SK-N-MC (cell line): Measurements from ENCODE around the gene NR2F1-AS1.
A peak's percentile ranks its signal among the peaks of the same experiment; 100 is the strongest.
"Not testable (repeated sequence)": the region's sequence is repeated elsewhere in the genome, so short reads cannot be mapped to it uniquely, and the experiment has no call there.

Source experiments
- DNase-seq: peaks from one replicate; pipeline ENCODE4 v3.0.0-alpha.2; 2011; ENCODE audit warnings: low read depth, low spot score
- H3K27ac ChIP-seq: fragments of 200-600 bp; sonication (generic); 2 replicates; pipeline ENCODE4 v1.5.1; 2016; ENCODE audit warnings: mixed run types
- H3K36me3 ChIP-seq: fragments of 200-600 bp; sonication (generic); 2 replicates; pipeline ENCODE4 v1.6.1; 2017; ENCODE audit warnings: antibody characterized with exemption, low read length, mixed read lengths; ENCODE audit not compliant: insufficient read depth
- H3K4me3 ChIP-seq: fragments of 200-600 bp; sonication (generic); 2 replicates; pipeline ENCODE4 v1.5.1; 2016
- H3K9ac ChIP-seq: fragments of 200-600 bp; sonication (generic); 2 replicates; pipeline ENCODE4 v1.8.0; 2017; ENCODE audit warnings: mixed run types, mixed read lengths; ENCODE audit not compliant: insufficient read length
- H3K9me3 ChIP-seq: fragments of 200-600 bp; sonication (generic); 2 replicates; pipeline ENCODE4 v1.6.1; 2017; ENCODE audit warnings: low read depth, mild to moderate bottlenecking, antibody characterized with exemption, low read length, moderate library complexity, mixed read lengths
- EZH2 ChIP-seq: fragments of 200-600 bp; sonication (generic); IDR thresholded peaks from one replicate; pipeline ENCODE4 v1.6.1; 2017; ENCODE audit warnings: antibody characterized with exemption
- FOXP2 ChIP-seq: optimal IDR thresholded peaks from 2 replicates; pipeline ENCODE3; 2011; ENCODE audit warnings: mild to moderate bottlenecking, moderate library complexity; ENCODE audit not compliant: insufficient read depth; ENCODE audit errors: extremely low read length, control extremely low read depth
- POLR2AphosphoS5 ChIP-seq: IDR thresholded peaks from 2 replicates; pipeline ENCODE4 v1.6.1; 2012; ENCODE audit warnings: mild to moderate bottlenecking, low read depth, low read length, borderline replicate concordance

Gene NR2F1-AS1

DNA sequence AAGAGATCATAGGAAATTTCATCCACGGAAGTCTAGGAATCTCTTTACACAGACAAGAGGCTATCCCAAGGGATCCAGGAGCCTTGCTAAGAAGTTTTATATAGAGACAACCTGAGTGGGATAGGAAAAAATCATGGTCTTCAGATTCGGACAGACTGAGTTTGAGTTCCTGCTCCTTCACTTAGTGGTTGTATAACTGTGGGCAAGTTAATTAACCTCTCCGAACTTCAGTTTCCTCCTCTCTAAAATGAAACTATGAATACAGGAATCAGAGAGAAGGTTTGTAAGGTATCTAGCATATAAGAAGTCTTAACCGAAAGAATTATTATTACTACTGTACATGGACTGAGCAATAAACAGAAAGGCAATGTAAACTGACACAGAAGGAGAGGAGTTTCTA lies 35.1 kb downstream of the NR2F1-AS1 start:
- no peak overlapping the region for H3K9ac ChIP-seq
- H3K4me3 ChIP-seq: no peak overlapping the region
- TF ChIP-seq POLR2AphosphoS5 (no peak), FOXP2 (no peak)
- no peak overlapping the region for H3K27ac ChIP-seq
- H3K9me3 ChIP-seq: no peaks in the 10 kb centered on the region
- DNase-seq: no peak
- H3K36me3 ChIP-seq: no peaks in the 10 kb centered on the region

DNA sequence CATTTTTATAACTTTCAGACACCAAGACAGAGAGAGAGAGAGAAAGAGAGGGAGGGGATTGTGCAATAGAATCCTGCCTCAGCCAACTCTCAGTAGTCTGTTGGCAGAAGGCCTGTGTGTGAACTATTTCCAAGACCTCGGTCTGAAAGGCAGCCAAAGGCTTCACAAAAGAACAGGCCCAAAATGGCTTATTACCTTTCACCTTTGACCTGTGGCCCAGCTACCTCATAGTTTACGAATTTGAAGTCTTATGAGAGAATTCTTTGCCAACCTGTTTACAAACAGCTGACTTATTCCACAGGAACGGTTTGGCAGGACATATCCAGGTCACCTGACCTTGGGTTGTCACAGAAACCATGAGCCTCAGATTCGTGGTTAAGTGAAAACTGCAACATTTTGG lies 48.6 kb downstream of the NR2F1-AS1 start:
- Histone ChIP-seq H3K9me3 (no peaks in the 10 kb centered on the region), H3K36me3 (no peaks in the 10 kb centered on the region), H3K9ac (no peak overlapping the region), H3K4me3 (no peak overlapping the region), H3K27ac (peak overlapping the region; percentile 4; the same call in 1 of the 2 replicates)
- DNase-seq: peak; percentile 12
- TF ChIP-seq FOXP2: no peak
- TF ChIP-seq EZH2: no peak
- no peak for TF ChIP-seq POLR2AphosphoS5

DNA sequence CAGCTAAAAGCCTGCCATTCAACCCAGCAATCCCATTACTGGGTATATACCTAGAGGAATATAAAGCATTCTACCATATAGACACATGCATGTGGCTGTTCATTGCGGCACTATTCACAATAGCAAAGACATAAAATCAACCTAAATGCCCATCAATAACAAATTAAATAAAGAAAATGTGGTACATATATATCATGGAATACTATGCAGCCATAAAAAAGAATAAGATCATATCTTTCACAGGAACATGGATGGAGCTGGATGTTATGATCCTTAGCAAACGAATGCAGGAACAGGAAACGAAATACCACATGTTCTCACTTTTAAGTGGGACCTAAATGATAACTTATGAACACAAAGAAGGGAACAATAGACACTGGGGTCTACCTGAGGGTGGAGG lies 59.2 kb downstream of the NR2F1-AS1 start:
- H3K27ac ChIP-seq, H3K9me3 ChIP-seq: not testable (repeated sequence)

DNA sequence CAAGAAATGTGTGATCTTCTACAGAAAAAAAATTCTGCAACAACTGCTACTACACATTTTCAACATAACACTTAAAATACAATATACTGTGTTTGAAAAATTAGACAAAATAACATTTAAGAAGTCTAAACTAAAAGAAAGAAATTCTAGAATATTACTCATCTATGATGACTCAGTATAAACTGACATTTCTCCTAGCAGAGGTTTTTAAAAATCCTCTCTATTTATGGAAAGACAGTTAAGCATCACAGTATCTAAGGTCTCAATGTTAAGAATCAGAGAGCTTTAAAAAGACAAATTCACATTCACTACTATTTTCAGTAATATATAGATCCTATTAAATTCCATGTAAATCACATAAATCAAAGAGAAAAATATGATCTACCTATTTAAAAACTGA lies 61.3 kb downstream of the NR2F1-AS1 start:
- Histone ChIP-seq H3K9ac (no peak overlapping the region), H3K36me3 (no peaks in the 10 kb centered on the region; the same call in 1 of the 2 replicates), H3K9me3 (no peaks in the 10 kb centered on the region), H3K4me3 (no peak overlapping the region), H3K27ac (no peak overlapping the region)
- DNase-seq: no peak
- no peak for TF ChIP-seq EZH2

More for the DNA sequence above, 59.2 kb downstream of the NR2F1-AS1 start:
- H3K9ac ChIP-seq, DNase-seq, H3K4me3 ChIP-seq, H3K36me3 ChIP-seq: not testable (repeated sequence)

DNA sequence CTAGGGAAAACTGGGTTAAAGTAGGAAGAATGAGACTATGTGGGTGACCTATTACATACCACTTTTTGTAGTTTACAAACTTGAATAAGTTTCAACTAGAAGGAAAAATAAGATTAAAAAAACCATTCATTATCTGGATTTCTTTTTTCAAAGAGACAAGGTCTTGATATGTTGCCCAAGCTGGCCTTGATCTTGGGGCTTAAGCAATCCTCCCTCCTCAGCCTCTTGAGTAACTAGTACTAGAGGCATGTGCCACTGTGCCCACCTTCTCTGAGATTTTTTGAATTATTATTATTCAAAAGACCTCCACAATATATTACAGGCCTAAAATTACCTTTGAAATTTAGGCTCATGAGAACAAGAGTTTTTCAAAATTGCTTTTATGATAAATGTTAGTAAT lies 63.2 kb downstream of the NR2F1-AS1 start:
- Histone ChIP-seq H3K36me3 (no peaks in the 10 kb centered on the region; the same call in 1 of the 2 replicates), H3K4me3 (no peak overlapping the region), H3K9ac (no peak overlapping the region), H3K9me3 (no peaks in the 10 kb centered on the region), H3K27ac (no peak overlapping the region)
- no peak for TF ChIP-seq FOXP2
- no peak for TF ChIP-seq EZH2
- TF ChIP-seq POLR2AphosphoS5: no peak
- DNase-seq: no peak

DNA sequence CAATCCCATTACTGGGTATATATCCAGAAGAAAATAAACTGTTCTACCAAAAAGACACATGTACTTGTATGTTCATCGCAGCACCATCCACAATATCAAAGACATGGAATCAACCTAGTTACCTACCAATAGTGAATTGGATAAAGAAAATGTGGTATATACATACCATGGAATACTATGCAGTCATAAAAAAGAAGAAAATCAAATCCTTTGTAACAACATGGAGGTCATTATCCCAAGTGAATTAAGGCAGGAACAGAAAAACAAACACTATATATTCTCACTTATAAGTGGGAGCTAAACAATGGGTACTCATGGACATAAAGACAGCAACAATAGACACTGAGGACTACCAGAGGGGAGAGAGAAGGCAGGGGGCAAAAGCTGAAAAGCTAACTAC lies 67.7 kb downstream of the NR2F1-AS1 start:
- no peak overlapping the region for H3K4me3 ChIP-seq
- no peak overlapping the region for H3K27ac ChIP-seq
- no peak for TF ChIP-seq EZH2
- no peak for TF ChIP-seq POLR2AphosphoS5
- TF ChIP-seq FOXP2: no peak
- no peak overlapping the region for H3K9ac ChIP-seq
- no peaks in the 10 kb centered on the region for H3K9me3 ChIP-seq
- no peaks in the 10 kb centered on the region for H3K36me3 ChIP-seq
- DNase-seq: no peak

DNA sequence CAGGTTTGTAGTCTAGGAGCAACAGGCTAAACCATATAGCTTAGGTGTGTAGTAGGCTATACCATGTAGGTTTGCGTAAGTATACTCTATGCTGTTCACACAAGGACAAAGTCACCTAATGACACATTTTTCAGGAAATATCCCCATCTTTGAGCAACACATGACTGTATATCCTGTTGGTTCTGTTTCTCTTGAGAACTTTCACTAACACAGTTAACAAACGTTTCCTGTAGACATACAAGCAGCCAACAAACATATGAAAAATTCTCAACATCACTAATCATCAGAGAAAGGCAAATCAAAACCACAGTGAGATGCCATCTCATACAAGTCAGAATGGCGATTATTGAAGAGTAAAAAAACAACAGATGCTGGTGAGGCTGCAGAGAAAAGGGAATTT lies 68.2 kb downstream of the NR2F1-AS1 start:
- TF ChIP-seq EZH2: no peak
- no peak for TF ChIP-seq FOXP2
- TF ChIP-seq POLR2AphosphoS5: no peak
- no peak for DNase-seq
- Histone ChIP-seq H3K9ac (no peak overlapping the region), H3K9me3 (no peaks in the 10 kb centered on the region), H3K4me3 (no peak overlapping the region), H3K27ac (no peak overlapping the region), H3K36me3 (no peaks in the 10 kb centered on the region)

DNA sequence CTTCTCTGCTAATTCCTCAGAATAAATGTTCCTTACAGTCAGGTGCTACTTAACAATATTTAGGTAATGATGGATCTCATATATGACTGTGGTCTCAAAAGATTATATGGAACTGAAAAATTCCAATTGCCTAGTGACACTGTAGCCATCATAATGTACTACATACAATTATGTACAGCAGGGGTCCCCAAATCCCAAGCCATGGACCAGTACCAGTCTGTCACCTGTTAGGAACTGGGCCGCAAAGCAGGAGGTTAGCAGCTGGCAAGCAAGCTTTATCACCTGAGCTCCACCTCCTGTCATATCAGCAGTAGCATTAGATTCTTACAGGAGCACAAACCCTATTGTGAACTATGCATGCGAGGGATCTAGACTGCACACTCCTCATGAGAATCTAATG lies 69.6 kb downstream of the NR2F1-AS1 start:
- no peaks in the 10 kb centered on the region for H3K9me3 ChIP-seq
- no peak overlapping the region for H3K27ac ChIP-seq
- H3K9ac ChIP-seq: no peak overlapping the region
- no peaks in the 10 kb centered on the region for H3K36me3 ChIP-seq
- H3K4me3 ChIP-seq: no peak overlapping the region
- TF ChIP-seq EZH2 (no peak), FOXP2 (no peak), POLR2AphosphoS5 (no peak)
- no peak for DNase-seq

DNA sequence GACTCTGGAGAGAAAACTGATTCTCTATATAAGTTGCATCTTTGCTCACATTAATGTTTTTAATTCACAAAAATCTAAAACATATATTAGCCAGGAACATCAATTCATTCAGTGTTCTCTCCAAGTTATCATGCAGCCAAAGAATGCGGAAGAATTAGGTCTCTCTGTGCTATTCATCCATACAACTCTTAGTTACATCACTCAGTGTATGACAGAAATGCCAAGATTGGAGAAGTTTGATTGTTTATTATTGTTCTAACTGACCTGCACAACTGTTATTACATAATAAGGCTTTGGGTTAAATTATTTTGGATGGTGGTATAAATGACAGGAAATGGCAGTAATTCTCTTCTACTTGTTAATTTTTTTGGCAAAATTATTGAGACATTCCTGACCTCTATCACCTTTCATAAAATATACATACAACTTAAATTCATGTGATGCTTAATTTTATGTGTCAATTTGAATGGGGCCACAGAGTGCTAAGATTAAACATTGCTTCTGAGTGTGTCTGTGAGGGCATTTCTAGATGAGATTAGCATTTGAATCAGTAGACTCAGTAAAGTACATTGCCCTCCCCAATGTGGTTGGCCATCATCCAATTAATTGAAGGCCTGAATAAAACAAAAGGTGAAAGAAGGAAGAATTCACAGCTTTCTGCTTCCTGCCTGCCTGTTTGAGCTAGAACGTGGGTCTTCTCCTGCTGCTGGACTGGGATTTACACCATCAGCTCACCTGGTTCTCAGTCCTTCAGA lies 70.2 kb downstream of the NR2F1-AS1 start:
- Histone ChIP-seq H3K27ac (no peak overlapping the region), H3K4me3 (no peak overlapping the region), H3K9ac (no peak overlapping the region), H3K36me3 (no peaks in the 10 kb centered on the region), H3K9me3 (no peaks in the 10 kb centered on the region)
- no peak for TF ChIP-seq EZH2
- no peak for TF ChIP-seq POLR2AphosphoS5
- no peak for TF ChIP-seq FOXP2
- no peak for DNase-seq

DNA sequence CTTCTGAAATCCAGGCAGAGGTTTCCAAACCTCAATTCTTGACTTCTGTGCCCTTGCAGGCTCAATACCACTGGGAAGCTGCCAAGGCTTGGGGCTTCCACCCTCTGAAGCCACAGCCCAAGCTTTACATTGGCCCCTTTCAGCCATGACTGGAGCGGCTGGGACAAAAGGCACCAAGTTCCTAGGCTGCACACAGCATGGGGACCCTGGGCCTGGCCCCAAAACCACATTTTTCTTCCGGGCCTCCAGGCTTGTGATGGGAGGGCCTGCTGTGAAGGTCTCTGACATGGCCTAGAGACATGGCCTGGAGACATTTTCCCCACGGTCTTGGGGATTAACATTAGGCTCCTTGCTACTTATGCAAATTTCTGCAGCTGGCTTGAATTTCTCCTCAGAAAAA lies 75.5 kb downstream of the NR2F1-AS1 start:
- not testable (repeated sequence) for H3K36me3 ChIP-seq, H3K4me3 ChIP-seq, H3K27ac ChIP-seq, H3K9me3 ChIP-seq, DNase-seq, H3K9ac ChIP-seq
